HCT116 (cell line): ENCODE measurements around the gene SLC23A1. TPM values are rescaled to one million over a fixed set of nuclear protein-coding genes. Genes with fewer than 3 reads are reported as not detected.

Source experiments
- ATAC-seq: fragments of 200-7000 bp; cut with Tn5 transposase; 2 replicates; pipeline ENCODE4 v1.9.1; 2020; ENCODE audit warnings: mild to moderate bottlenecking, moderate library complexity
- BruUV-seq: library from RNA; stranded (reverse); fragments of 400-500 nt; replicated peaks from 2 replicates; lab custom pipeline; 2021; lab: Mats Ljungman, UMichigan
- CTCF ChIA-PET: fragments of 300-600 bp; sonication (Branson Sonifier 250); formaldehyde crosslinking; loops from one replicate; lab custom pipeline; 2021; ENCODE audit warnings: antibody characterized with exemption; lab: Charles Lee
- POLR2A ChIA-PET: fragments of 300-600, 350-600 bp; sonication (Branson Sonifier 250); formaldehyde crosslinking; loops from one replicate; lab custom pipeline; 2021; ENCODE audit warnings: antibody characterized with exemption; lab: Charles Lee
- RAD21 ChIA-PET, 2 experiments: fragments of 300-600 bp; sonication (Branson Sonifier 250); formaldehyde crosslinking; loops; one replicate each; lab custom pipeline; 2023; ENCODE audit warnings: low total read pairs in 2 of 2; ENCODE audit not compliant: uncharacterized antibody in 2 of 2, unreplicated experiment in 2 of 2, low non-redundant PET in 1 of 2; lab: Charles Lee
- DNase-seq: peaks from one replicate; pipeline ENCODE4 v3.0.0-alpha.2; 2010; ENCODE audit warnings: low read depth, low spot score
- H2AFZ ChIP-seq: fragments of 200-600 bp; shearing (Covaris generic), sonication (generic); 2 replicates; pipeline ENCODE4 v1.6.1; 2017; ENCODE audit warnings: low read depth, mixed run types, mixed read lengths, antibody characterized with exemption, low read length; ENCODE audit not compliant: poor library complexity, severe bottlenecking
- H3K27ac ChIP-seq: 2 replicates; pipeline ENCODE4 v1.5.1; 2012; ENCODE audit warnings: low read depth, low read length
- H3K27me3 ChIP-seq: fragments of 200-600 bp; sonication (generic); 2 replicates; pipeline ENCODE4 v1.6.1; 2016; ENCODE audit warnings: mixed run types, low read length, mixed read lengths; ENCODE audit not compliant: insufficient read depth
- H3K36me3 ChIP-seq, 2 experiments: fragments of 200-500 bp in 1 of 2; fragments of 200-600 bp in 1 of 2; sonication (Bioruptor generic) in 1 of 2; sonication (generic) in 1 of 2; 2 replicates each; pipeline versions ENCODE4 v1.5.1 to v1.6.1; 2014 to 2016; ENCODE audit warnings: low read length in 2 of 2, inconsistent platforms in 1 of 2, mixed read lengths in 1 of 2, mixed run types in 1 of 2; ENCODE audit not compliant: insufficient read depth in 2 of 2, control insufficient read depth in 1 of 2
- H3K4me1 ChIP-seq, 2 experiments: fragments of 200-600 bp in 1 of 2; sonication (generic) in 1 of 2; 2 replicates each; pipeline versions ENCODE4 v1.5.1 to v1.6.1; 2012 to 2017; ENCODE audit warnings: low read length in 2 of 2, inconsistent platforms in 1 of 2, mild to moderate bottlenecking in 1 of 2, mixed read lengths in 1 of 2, mixed run types in 1 of 2, moderate library complexity in 1 of 2; ENCODE audit not compliant: insufficient read depth in 2 of 2, control insufficient read depth in 1 of 2
- H3K4me2 ChIP-seq: fragments of 200-600 bp; sonication (generic); 2 replicates; pipeline ENCODE4 v1.6.1; 2017; ENCODE audit warnings: mixed run types, low read length, mixed read lengths
- H3K4me3 ChIP-seq, 2 experiments: fragments of 200-600 bp in 1 of 2; sonication (generic) in 1 of 2; replicated peaks in 1 of 2; 2 replicates each; pipeline ENCODE4 v1.5.1; 2011 to 2016; ENCODE audit warnings: low read length in 2 of 2, control low read depth in 1 of 2, low read depth in 1 of 2, mild to moderate bottlenecking in 1 of 2, mixed read lengths in 1 of 2, mixed run types in 1 of 2
- H3K79me2 ChIP-seq: fragments of 200-600 bp; sonication (generic); 2 replicates; pipeline ENCODE4 v1.6.1; 2017; ENCODE audit warnings: mild to moderate bottlenecking, mixed run types, low read length, moderate library complexity, mixed read lengths; ENCODE audit not compliant: insufficient read depth
- H3K9ac ChIP-seq: fragments of 200-600 bp; sonication (generic); 2 replicates; pipeline ENCODE4 v1.6.1; 2016; ENCODE audit warnings: low read length, mixed read lengths
- H3K9me2 ChIP-seq: fragments of 200-600 bp; sonication (generic), shearing (Covaris generic); 2 replicates; pipeline ENCODE4 v1.6.1; 2017; ENCODE audit warnings: mixed run types, mild to moderate bottlenecking, moderate library complexity; ENCODE audit not compliant: insufficient read depth
- H3K9me3 ChIP-seq, 2 experiments: fragments of 200-500 bp in 1 of 2; fragments of 200-600 bp in 1 of 2; sonication (Bioruptor generic) in 1 of 2; sonication (generic) in 1 of 2; 2 replicates each; pipeline ENCODE4 v1.6.1; 2014 to 2017; ENCODE audit warnings: low read length in 2 of 2, mixed read lengths in 2 of 2, inconsistent platforms in 1 of 2, low read depth in 1 of 2, mild to moderate bottlenecking in 1 of 2, mixed run types in 1 of 2, moderate library complexity in 1 of 2; ENCODE audit not compliant: control insufficient read depth in 1 of 2, insufficient read depth in 1 of 2
- H4K20me1 ChIP-seq: fragments of 200-600 bp; sonication (generic), shearing (Covaris generic); 2 replicates; pipeline ENCODE4 v1.6.1; 2017; ENCODE audit warnings: mixed run types, mild to moderate bottlenecking, moderate library complexity; ENCODE audit not compliant: insufficient read depth
- CBX3 ChIP-seq: IDR thresholded peaks from 2 replicates; pipeline ENCODE4 v1.6.1; 2012; ENCODE audit warnings: low read depth
- ELF1 ChIP-seq: IDR thresholded peaks from 2 replicates; pipeline ENCODE4 v1.6.1; 2012; ENCODE audit warnings: low read depth, borderline replicate concordance
- RAD21 ChIP-seq: IDR thresholded peaks from 2 replicates; pipeline ENCODE4 v1.6.1; 2012; ENCODE audit warnings: low read depth, mild to moderate bottlenecking
- intact Hi-C: fragments of 100-400 bp; cut with micrococcal nuclease; formaldehyde crosslinking; loops from 2 replicates; pipeline ENCODE4 v1.10.0; 2022
- total RNA-seq: library from RNA; stranded (reverse); gene quantifications from one replicate; pipeline ENCODE4 v1.2.1, GENCODE V29; 2021; ENCODE audit not compliant: unreplicated experiment
- TF ChIP-seq, protein P1 (sequence below), 3 experiments: fragments of 200-600 bp in 1 of 3; sonication (generic) in 1 of 3; IDR thresholded peaks in 2 of 3; conservative IDR thresholded peaks in 1 of 3; 2 replicates each; pipeline ENCODE4 v1.5.1; 2012 to 2017; ENCODE audit warnings: low read depth in 2 of 3, low read length in 2 of 3, antibody characterized with exemption in 1 of 3, borderline replicate concordance in 1 of 3, control low read depth in 1 of 3, mild to moderate bottlenecking in 1 of 3, mixed read lengths in 1 of 3, mixed run types in 1 of 3, moderate library complexity in 1 of 3; ENCODE audit not compliant: insufficient read depth in 1 of 3

SLC23A1 gene
- total RNA-seq, 1 experiment from 2014 or later: not detected

DNA sequence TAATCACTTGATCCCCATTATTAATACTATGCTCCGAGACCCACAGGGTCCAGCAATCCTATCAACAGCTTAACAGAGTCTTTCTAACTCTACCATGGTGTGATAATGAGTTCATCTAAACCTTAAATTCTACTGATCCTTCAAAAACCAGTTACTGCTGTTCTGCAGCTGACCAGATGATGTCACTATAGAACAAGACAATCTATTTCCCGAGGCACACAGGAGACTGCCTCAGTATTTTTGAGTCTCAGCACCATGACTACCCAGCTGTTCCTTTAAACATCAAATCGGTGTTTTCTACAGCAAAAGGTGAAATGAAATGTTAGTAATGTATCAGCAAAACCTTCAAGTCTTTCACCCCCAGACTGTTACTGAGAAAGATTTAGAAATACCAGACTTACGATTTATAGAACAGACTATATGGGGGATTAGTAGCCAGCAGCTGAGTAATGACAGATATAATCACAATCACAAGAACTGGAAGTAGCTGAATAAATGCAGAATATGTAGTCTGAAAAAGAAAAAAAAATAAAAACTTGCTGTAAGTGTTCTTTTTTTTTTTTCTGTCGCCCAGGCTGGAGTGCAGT, 39.3 kb upstream of the SLC23A1 start:
- Histone ChIP-seq H3K27ac (no peak overlapping the region), H3K79me2 (no peaks in the 10 kb centered on the region), H3K4me2 (no peak overlapping the region), H3K9me2 (no peaks in the 10 kb centered on the region), H3K27me3 (no peaks in the 10 kb centered on the region), H4K20me1 (no peaks in the 10 kb centered on the region), H2AFZ (no peak overlapping the region), H3K9ac (no peak overlapping the region), H3K36me3 (no peaks in the 10 kb centered on the region), H3K9me3 (no peaks in the 10 kb centered on the region), H3K4me3 (no peak overlapping the region), H3K4me1 (peaks cover 0 to 7% of the 10 kb centered on the region in 2 experiments; a peak in 3 of 4 replicates)
- intact Hi-C loops: loop anchor here (1.0 to 2.0 kb wide), 4 partner anchors 91 to 342 kb away; no protein-coding TSS in a partner anchor
- peak; percentile 48 for DNase-seq
- POLR2A ChIA-PET: interaction anchor here (1.0 kb wide), 1 partner anchor 91 kb away, joined by 3 read pairs; no protein-coding TSS in a partner anchor
- peak; percentile 89 for ATAC-seq
- CTCF ChIA-PET: interaction anchor here (0.5 to 3.3 kb wide), 16 partner anchors 11 to 953 kb away, joined by 3 to 86 read pairs (median 4); partner anchors contain the start of genes SPATA24 and STING1
- peak; percentile 13; the same call in 1 of the 2 replicates for TF ChIP-seq CBX3
- TF ChIP-seq ELF1: no peak
- TF ChIP-seq, protein P1, sequence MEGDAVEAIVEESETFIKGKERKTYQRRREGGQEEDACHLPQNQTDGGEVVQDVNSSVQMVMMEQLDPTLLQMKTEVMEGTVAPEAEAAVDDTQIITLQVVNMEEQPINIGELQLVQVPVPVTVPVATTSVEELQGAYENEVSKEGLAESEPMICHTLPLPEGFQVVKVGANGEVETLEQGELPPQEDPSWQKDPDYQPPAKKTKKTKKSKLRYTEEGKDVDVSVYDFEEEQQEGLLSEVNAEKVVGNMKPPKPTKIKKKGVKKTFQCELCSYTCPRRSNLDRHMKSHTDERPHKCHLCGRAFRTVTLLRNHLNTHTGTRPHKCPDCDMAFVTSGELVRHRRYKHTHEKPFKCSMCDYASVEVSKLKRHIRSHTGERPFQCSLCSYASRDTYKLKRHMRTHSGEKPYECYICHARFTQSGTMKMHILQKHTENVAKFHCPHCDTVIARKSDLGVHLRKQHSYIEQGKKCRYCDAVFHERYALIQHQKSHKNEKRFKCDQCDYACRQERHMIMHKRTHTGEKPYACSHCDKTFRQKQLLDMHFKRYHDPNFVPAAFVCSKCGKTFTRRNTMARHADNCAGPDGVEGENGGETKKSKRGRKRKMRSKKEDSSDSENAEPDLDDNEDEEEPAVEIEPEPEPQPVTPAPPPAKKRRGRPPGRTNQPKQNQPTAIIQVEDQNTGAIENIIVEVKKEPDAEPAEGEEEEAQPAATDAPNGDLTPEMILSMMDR (IDR thresholded peaks at IDR 0.05 in 2 of 3, conservative IDR thresholded peaks at IDR 0.05 in 1 of 3; ENCODE audit: borderline replicate concordance in 1 of 3, insufficient read depth in 1 of 3, low read depth in 2 of 3, low read length in 2 of 3): peak; percentile 78 to 95 (median 95)
- TF ChIP-seq RAD21: peak; percentile 96
- RAD21 ChIA-PET: interaction anchor here (0.7 to 1.4 kb wide), 4 partner anchors 91 to 365 kb away, joined by 3 to 14 read pairs (median 4); no protein-coding TSS in a partner anchor
- no TSS peak for BruUV-seq
